ENCODE results near the gene SLC22A3. TPM values are rescaled to one million over a fixed set of nuclear protein-coding genes. Genes with fewer than 3 reads are reported as not detected.

The SLC22A3 gene
- total and polyA plus RNA-seq, 2 of the 13 experiments (the other 11 are each of a cell fraction or from before 2014, with no cell fraction given): 12.0 to 31.5 TPM

- Histone ChIP-seq H4K20me1 (ENCODE audit: insufficient read depth, low read length) (no peaks in the 10 kb centered on the region), H3K27me3 (ENCODE audit: control insufficient read depth in 1 of 2, insufficient read depth in 2 of 2, low read length in 2 of 2) (peaks cover 0 to under 1% of the 10 kb centered on the region in 2 experiments; a peak in 1 of 5 replicates), H2AFZ (ENCODE audit: low read length) (no peak overlapping the region), H3K9me3 (ENCODE audit: low read length) (no peaks in the 10 kb centered on the region), H3K4me1 (ENCODE audit: insufficient read depth, low read length) (peaks cover 91% of the 10 kb centered on the region), H3K4me2 (ENCODE audit: low read depth, low read length) (no peak overlapping the region), H3K36me3 (replicated peaks in 1 of 2; ENCODE audit: control insufficient read depth in 1 of 2, insufficient read depth in 2 of 2, low read length in 2 of 2) (0 out of 5 replicates have a peak, but pooled peaks cover 0 to 3% of the 10 kb centered on the region in 2 experiments), H3K27ac (ENCODE audit: extremely low read length, insufficient read depth, low read length) (no peak overlapping the region), H3K79me2 (ENCODE audit: insufficient read depth, low read length) (peaks cover 92% of the 10 kb centered on the region), H3K9ac (ENCODE audit: insufficient read depth, low read depth, low read length) (no peak overlapping the region), H3K4me3 (replicated peaks in 1 of 3; ENCODE audit: insufficient read depth in 1 of 3, low read depth in 2 of 3, low read length in 3 of 3) (no peak overlapping the region)
- ChIA-PET CTCF (ENCODE audit: low intra/inter-chr PET ratio, low total read pairs) (no interaction called here), POLR2A (no interaction called here)
- DNase-seq (ENCODE audit: low spot score) (no peak), FAIRE-seq (no peak), ATAC-seq (no peak)
- BruUV-seq (replicated peaks): no TSS peak
- 92% methylated on average over 7 of the region's 7 CpGs for WGBS (ENCODE audit: low lambda C conversion rate)
- no peak for TF ChIP-seq ZBTB42 (CRISPR knock-in tag; IDR thresholded peaks at IDR 0.05)
- TF ChIP-seq KAT7 (CRISPR knock-in tag; IDR thresholded peaks at IDR 0.05; ENCODE audit: borderline replicate concordance): no peak
- TF ChIP-seq ETV5 (CRISPR knock-in tag; IDR thresholded peaks at IDR 0.05; ENCODE audit: borderline replicate concordance): peak; percentile 25; the same call in 1 of the 2 replicates
- TF ChIP-seq FOSL2 (CRISPR knock-in tag; IDR thresholded peaks at IDR 0.05): peak; percentile 67
- peak; percentile 62; the same call in 1 of the 2 replicates for TF ChIP-seq ZNF12 (CRISPR knock-in tag; IDR thresholded peaks at IDR 0.05)
- in situ Hi-C loops (cut with HindIII; ENCODE audit: extremely low pct_ligation_motif_present, low pct_unique_long_range_greater_than_20kb): no loop called here
- intact Hi-C loops (cut with micrococcal nuclease; ENCODE audit: unreplicated experiment): no loop called here
These were observed 6.8 kb downstream of the SLC22A3 start for GRCh38 chr6:160355001-160355400.

DNA sequence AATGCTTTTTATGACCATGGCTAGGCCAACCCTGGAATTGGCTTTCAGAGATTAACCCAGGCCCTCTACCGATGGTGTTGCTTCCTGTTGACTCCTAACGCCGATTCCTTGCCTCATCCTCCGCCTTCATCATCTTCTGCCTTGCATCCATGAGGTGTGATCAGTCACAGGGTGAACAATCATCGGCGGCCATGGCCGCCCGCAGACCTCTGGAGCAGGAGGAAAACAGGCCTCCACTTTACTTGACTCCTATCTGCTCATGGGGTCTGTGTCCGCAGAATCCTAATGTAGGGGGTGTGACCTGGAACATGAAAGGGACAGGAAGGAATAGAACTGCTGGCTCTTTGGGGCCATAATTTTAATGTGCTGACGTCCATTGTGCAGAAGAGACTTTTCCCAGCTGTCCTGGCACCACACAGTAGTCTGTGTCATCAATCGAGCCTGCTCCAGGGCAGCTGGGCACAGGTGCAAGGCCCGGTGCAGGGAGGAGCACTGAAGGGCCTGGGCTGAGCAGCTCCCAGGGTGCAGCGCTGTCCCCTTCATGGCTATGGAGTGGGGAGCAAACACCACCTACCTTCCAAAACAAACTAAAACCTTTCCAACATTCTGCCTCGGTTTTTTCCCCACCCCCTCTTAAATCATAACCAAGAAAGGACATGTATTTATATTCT, 8.0 kb downstream of the SLC22A3 start:
- ATAC-seq (peak; percentile 50), FAIRE-seq (no peak), DNase-seq (ENCODE audit: low spot score) (no peak)
- intact Hi-C loops (cut with micrococcal nuclease; ENCODE audit: unreplicated experiment): loop anchor here (2.0 kb wide), 1 partner anchor 39 kb away; no protein-coding TSS in a partner anchor
- 87% methylated on average over 14 of the region's 14 CpGs for WGBS (ENCODE audit: low lambda C conversion rate)
- BruUV-seq (replicated peaks): no TSS peak
- POLR2A ChIA-PET: no interaction called here
- Histone ChIP-seq H3K4me2 (ENCODE audit: low read depth, low read length) (peak overlapping the region; percentile 52), H3K9me3 (ENCODE audit: low read length) (no peaks in the 10 kb centered on the region), H3K36me3 (replicated peaks in 1 of 2; ENCODE audit: control insufficient read depth in 1 of 2, insufficient read depth in 2 of 2, low read length in 2 of 2) (0 out of 5 replicates have a peak, but pooled peaks cover 0 to 3% of the 10 kb centered on the region in 2 experiments), H4K20me1 (ENCODE audit: insufficient read depth, low read length) (0 out of 2 replicates have a peak, but pooled peaks cover under 1% of the 10 kb centered on the region), H3K79me2 (ENCODE audit: insufficient read depth, low read length) (peaks cover 92% of the 10 kb centered on the region), H3K27ac (ENCODE audit: extremely low read length, insufficient read depth, low read length) (peak overlapping the region; percentile 35), H3K9ac (ENCODE audit: insufficient read depth, low read depth, low read length) (no peak overlapping the region), H3K4me3 (replicated peaks in 1 of 3; ENCODE audit: insufficient read depth in 1 of 3, low read depth in 2 of 3, low read length in 3 of 3) (no peak overlapping the region), H2AFZ (ENCODE audit: low read length) (no peak overlapping the region), H3K27me3 (ENCODE audit: control insufficient read depth in 1 of 2, insufficient read depth in 2 of 2, low read length in 2 of 2) (no peaks in the 10 kb centered on the region), H3K4me1 (ENCODE audit: insufficient read depth, low read length) (peaks cover 79% of the 10 kb centered on the region)
- CTCF ChIA-PET (ENCODE audit: low intra/inter-chr PET ratio, low total read pairs): no interaction called here
- in situ Hi-C loops (cut with HindIII; ENCODE audit: extremely low pct_ligation_motif_present, low pct_unique_long_range_greater_than_20kb): no loop called here
- peak; percentile 42; the same call in 1 of the 2 replicates for TF ChIP-seq ZBTB38 (CRISPR knock-in tag; IDR thresholded peaks at IDR 0.05)
- no peak for TF ChIP-seq CBX1 (IDR thresholded peaks at IDR 0.05; ENCODE audit: low read depth)
- TF ChIP-seq ZNF687 (CRISPR knock-in tag; IDR thresholded peaks at IDR 0.05): peak; percentile 28; the same call in 1 of the 2 replicates

All from HepG2 (cell line).